OCI-LY1 (cell line): ENCODE data around the gene SLC35F3.

Source experiments
- EZH2 ChIP-seq: fragments of 200-600 bp; sonication (generic), shearing (Covaris generic); IDR thresholded peaks from 2 replicates; pipeline ENCODE4 v1.8.0; 2017; ENCODE audit warnings: borderline replicate concordance, mixed run types, mild to moderate bottlenecking, antibody characterized with exemption, low read length, moderate library complexity, mixed read lengths
- TF ChIP-seq, protein P1 (sequence below): fragments of 200-600 bp; sonication (generic), shearing (Covaris generic); IDR thresholded peaks from 2 replicates; pipeline ENCODE4 v1.5.1; 2017; ENCODE audit warnings: mild to moderate bottlenecking, antibody characterized with exemption, low read length, moderate library complexity, mixed read lengths

DNA sequence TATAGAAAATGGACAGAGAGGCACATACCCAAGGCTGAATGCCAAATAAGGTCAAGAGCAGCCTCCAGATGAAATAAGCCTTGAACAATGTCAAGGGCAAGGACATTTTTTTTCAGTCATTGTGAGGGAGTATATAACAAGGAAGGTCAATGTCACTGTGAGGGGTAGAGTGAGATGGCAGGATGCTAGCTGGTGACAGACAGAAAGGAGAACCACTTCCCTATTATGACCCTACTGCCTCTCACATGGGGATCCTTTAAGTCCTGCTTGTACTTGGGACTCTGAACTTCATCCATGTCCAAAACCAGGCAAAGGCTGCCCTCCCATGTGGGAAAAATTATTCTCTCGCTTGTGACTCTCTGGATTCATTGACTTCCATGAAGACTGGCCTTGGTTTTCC lies 349.3 kb downstream of the SLC35F3 start:
- no peak for TF ChIP-seq EZH2
- TF ChIP-seq, protein P1, sequence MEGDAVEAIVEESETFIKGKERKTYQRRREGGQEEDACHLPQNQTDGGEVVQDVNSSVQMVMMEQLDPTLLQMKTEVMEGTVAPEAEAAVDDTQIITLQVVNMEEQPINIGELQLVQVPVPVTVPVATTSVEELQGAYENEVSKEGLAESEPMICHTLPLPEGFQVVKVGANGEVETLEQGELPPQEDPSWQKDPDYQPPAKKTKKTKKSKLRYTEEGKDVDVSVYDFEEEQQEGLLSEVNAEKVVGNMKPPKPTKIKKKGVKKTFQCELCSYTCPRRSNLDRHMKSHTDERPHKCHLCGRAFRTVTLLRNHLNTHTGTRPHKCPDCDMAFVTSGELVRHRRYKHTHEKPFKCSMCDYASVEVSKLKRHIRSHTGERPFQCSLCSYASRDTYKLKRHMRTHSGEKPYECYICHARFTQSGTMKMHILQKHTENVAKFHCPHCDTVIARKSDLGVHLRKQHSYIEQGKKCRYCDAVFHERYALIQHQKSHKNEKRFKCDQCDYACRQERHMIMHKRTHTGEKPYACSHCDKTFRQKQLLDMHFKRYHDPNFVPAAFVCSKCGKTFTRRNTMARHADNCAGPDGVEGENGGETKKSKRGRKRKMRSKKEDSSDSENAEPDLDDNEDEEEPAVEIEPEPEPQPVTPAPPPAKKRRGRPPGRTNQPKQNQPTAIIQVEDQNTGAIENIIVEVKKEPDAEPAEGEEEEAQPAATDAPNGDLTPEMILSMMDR = no peak
